Midbrain (tissue), 1 donor: ENCODE data around the gene FUT8.
"Not testable (repeated sequence)": the region's sequence is repeated elsewhere in the genome, so short reads cannot be mapped to it uniquely, and the experiment has no call there.

ENCODE experiments used
- DNase-seq: peaks from one replicate; lab custom pipeline; 2025; lab: John Stamatoyannopoulos, UW

FUT8 gene

DNA sequence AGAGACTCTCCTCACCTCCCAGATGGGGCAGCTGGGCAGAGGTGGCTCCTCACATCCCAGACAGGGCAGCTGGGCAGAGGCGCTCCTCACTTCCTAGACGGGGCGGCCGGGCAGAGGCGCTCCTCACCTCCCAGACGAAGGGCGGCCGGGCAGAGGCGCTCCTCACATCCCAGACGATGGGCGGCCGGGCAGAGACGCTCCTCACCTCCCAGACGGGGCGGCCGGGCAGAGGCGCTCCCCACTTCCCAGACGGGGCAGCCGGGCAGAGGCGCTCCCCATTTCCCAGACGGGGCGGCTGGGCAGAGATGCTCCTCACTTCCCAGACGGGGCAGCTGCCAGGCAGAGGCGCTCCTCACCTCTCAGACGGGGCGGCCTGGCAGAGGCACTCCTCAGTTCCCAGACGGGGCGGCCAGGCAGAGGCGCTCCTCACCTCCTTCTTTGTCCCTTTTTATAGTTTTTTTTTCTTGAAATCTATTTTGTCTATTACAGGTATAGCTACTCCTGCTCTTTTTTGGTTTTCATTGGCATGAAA, 304.9 kb downstream of the FUT8 start:
- not testable (repeated sequence) for DNase-seq

DNA sequence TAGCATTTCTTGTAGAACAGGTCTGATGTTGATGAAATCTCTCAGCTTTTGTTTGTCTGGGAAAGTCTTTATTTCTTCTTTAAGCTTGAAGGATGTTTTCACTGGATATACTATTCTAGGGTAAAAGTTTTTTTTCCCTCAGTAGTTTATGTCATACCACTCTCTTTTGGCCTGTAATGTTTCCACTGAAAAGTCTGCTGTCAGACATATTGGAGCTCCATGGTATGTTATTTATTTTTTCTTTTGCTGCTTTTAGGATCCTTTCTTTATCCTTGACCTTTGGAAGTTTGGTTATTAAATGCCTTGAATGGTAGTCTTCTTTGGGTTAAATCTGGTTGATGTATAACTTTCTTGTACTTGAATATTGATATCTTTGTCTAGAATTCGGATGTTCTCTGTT, 306.1 kb downstream of the FUT8 start:
- no peak for DNase-seq

- DNase-seq: no peak
Measured at GRCh38 chr14:65720171-65720570, 307.6 kb downstream of the FUT8 start.

- no peak for DNase-seq
Measured at GRCh38 chr14:65720743-65721142, 308.2 kb downstream of the FUT8 start.

GRCh38 chr14:65723348-65723747, 310.8 kb downstream of the FUT8 start:
- no peak for DNase-seq

DNA sequence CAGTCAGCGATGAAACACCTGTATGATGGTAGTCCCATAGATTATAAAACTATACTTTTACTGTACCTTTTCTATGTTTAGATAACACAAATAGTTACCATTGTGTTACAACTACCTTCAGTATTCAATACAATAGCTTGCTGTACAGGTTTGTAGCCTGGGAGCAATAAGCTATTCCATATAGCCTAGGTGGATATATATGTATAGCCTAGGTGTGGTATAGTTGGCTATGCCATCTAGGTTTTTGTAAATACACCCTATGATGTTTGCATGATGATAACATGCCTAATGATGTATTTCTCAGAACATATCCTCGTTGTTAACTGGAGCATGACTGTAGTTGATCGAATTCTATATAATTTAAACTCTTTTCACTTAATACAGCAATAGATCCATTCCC, 316.1 kb downstream of the FUT8 start:
- no peak for DNase-seq

- DNase-seq: no peak
Measured at GRCh38 chr14:65729566-65729965, 317.0 kb downstream of the FUT8 start.

GRCh38 chr14:65731933-65732506, 319.5 kb downstream of the FUT8 start:
- DNase-seq: no peak

DNA sequence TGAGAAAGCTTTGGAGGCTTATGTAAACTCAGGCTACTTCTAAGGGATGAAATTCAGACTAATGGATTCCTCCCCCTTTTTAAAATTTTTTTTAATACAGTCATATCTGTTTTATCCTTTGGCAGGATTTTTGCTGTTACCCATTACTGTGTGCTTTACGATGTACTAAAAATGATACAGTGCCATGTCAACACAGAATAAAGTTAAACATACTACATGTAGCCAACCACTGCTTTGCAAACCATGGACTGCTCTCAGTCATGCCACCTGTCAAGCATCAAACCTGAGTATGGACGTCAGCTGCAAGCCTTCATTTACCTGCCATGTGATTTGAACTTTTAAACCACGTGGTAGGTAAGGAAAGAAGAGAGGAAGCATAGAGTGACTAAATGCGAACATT, 325.8 kb downstream of the FUT8 start:
- DNase-seq: no peak

DNA sequence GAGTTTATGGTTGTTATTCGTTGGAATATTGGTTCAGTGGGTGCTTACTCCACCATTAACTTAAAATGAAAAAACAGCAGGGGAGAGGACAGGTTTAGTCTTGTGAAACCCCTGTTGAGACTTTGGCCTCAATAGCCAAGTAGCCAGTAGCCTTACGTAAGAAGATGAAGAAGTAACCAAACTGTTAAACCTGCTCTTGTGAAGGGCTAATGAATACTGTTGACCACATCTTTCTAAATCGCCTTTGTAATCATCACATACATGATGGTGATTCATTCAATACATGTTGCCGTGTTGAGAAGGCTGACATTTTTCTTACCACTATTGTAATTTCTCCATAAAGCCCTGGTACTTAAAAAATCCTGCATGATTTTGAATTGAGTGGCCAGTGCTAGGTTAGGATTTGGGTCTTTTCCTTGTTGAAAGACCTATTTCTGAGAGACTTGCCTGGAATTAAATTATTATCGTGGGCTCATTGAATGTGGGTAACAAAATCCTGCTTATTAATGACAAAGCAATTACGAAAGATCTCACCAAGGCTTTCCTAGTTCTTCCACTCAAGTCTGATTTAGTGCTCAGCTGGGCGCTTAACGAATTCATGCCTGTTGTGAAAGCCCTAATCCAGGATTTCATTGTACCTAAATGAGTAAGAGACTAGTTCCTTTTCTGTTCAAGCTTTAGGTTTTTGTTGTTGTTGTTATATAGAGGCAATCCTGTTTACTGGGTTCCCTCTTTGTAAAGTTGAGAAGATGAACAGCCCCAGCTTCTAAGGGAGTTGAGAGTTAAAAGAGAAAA, 333.1 kb downstream of the FUT8 start:
- no peak for DNase-seq

GRCh38 chr14:65748796-65749195, 336.3 kb downstream of the FUT8 start:
- no peak for DNase-seq

DNA sequence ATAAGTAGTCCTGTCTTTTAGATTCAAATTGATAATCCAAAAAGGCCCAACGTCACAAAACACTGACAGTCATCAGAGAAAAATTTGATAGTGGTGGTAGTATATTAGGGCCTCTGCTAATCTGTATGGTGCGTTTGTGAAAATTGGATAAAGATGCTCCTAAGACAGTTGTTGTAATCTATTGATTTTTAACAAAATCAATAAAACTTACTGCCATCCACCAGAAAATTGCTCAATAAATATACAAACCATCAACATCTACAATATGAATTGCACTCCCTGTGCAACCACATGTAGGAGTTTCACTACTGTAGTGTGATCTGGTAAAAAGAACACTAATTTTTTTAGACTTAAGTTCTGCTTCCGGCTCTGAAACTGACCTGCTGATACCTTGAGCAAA, 336.8 kb downstream of the FUT8 start:
- DNase-seq: no peak

- DNase-seq: no peak
Measured at GRCh38 chr14:65750906-65751305, 338.4 kb downstream of the FUT8 start.

- no peak for DNase-seq
Measured at GRCh38 chr14:65751510-65751909, 339.0 kb downstream of the FUT8 start.

- no peak for DNase-seq
Measured at GRCh38 chr14:65753061-65753460, 340.5 kb downstream of the FUT8 start.

- DNase-seq: no peak
Measured at GRCh38 chr14:65755331-65755730, 342.8 kb downstream of the FUT8 start.

GRCh38 chr14:65756880-65757279, 344.4 kb downstream of the FUT8 start:
- no peak for DNase-seq

GRCh38 chr14:65769151-65769550, 356.6 kb downstream of the FUT8 start:
- no peak for DNase-seq

GRCh38 chr14:65770681-65771080, 358.2 kb downstream of the FUT8 start:
- no peak for DNase-seq

GRCh38 chr14:65771271-65771670, 358.7 kb downstream of the FUT8 start:
- no peak for DNase-seq

- DNase-seq: no peak
Measured at GRCh38 chr14:65772466-65772865, 359.9 kb downstream of the FUT8 start.

GRCh38 chr14:65772921-65773574, 360.5 kb downstream of the FUT8 start:
- no peak for DNase-seq

DNA sequence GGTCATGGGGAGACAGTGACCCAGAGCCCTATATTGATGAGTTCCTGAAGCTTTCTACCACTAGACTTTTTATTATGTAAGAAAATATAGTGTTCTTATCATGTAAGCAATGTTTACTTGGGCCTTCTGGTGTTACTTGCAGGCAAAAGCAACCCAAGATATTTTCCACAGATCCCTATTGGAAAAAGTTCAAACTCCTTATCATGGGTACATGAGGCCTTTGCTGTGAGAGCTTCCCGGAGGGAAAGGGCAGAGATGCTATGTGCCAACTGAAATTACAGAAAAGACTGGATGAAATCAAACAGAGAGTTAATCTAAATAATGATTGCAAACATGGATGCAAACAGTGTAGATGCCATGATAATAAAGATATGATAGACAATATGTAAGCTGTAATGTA, 361.5 kb downstream of the FUT8 start:
- no peak for DNase-seq
